H1 (cell line): ENCODE data around the gene P3H4. TPM values are rescaled to one million over a fixed set of nuclear protein-coding genes. Genes with fewer than 3 reads are reported as not detected.

ENCODE experiments used
- BCL11A ChIP-seq, 2 experiments: IDR thresholded peaks; one replicate each; pipeline ENCODE4 v1.6.1; 2011; ENCODE audit warnings: low read depth in 2 of 2, low read length in 2 of 2, mild to moderate bottlenecking in 2 of 2
- MAFK ChIP-seq: IDR thresholded peaks from 2 replicates; pipeline ENCODE4 v1.6.1; 2012; ENCODE audit warnings: low read depth, mild to moderate bottlenecking, improper control_type of control experiment, low read length
- NANOG ChIP-seq: IDR thresholded peaks from 2 replicates; pipeline ENCODE4 v1.6.1; 2011; ENCODE audit warnings: low read length, low read depth, mild to moderate bottlenecking, inconsistent platforms; ENCODE audit not compliant: insufficient read depth, poor library complexity, severe bottlenecking
- POLR2A ChIP-seq, 2 experiments: IDR thresholded peaks; 1 replicate in 1 of 2; 2 replicates in 1 of 2; pipeline ENCODE4 v1.6.1; 2011; ENCODE audit warnings: low read depth in 2 of 2, low read length in 2 of 2, mild to moderate bottlenecking in 2 of 2; ENCODE audit errors: control extremely low read depth in 1 of 2
- POU5F1 ChIP-seq: IDR thresholded peaks from 2 replicates; pipeline ENCODE4 v1.6.1; 2011; ENCODE audit warnings: low read depth, mild to moderate bottlenecking, low read length, moderate library complexity
- SP2 ChIP-seq: IDR thresholded peaks from 2 replicates; pipeline ENCODE4 v1.6.1; 2012; ENCODE audit warnings: mild to moderate bottlenecking, low read length, inconsistent platforms
- TAF1 ChIP-seq: IDR thresholded peaks from 2 replicates; pipeline ENCODE4 v1.6.1; 2011; ENCODE audit warnings: mild to moderate bottlenecking, low read depth, low read length
- ZNF274 ChIP-seq: IDR thresholded peaks from 2 replicates; pipeline ENCODE4 v1.7.0; 2012; ENCODE audit warnings: low read length, borderline replicate concordance; ENCODE audit errors: extremely low read depth
- polyA plus RNA-seq, 7 experiments: library from polyadenylated mRNA; depleted of rRNA in 3 of 7; stranded (reverse) in 5 of 7; unstranded in 2 of 7; fragments of >200 nt in 5 of 7; fragments of 200-250 nt in 2 of 7; gene quantifications; 1 replicate in 5 of 7; 2 replicates in 1 of 7; 4 replicates in 1 of 7; pipeline versions ENCODE4 v1.2.1 to v1.2.3, GENCODE V29; 2011 to 2013; ENCODE audit warnings: missing spikeins in 2 of 7, mixed read lengths in 2 of 7
- total RNA-seq: library from RNA; stranded (reverse); fragmentation: NEBNext Ultra II Directional; extraction: Animal tissue kit (Norgen Biotek cat#: 25700); gene quantifications from 2 replicates; pipeline ENCODE4 v1.2.1, GENCODE V29; 2021
- TF ChIP-seq, protein P1 (sequence below): fragments of 300-600 bp; sonication (generic); IDR thresholded peaks from 2 replicates; pipeline ENCODE4 v1.7.1; 2012; ENCODE audit warnings: low read length, moderate library complexity, mild to moderate bottlenecking, inconsistent platforms; ENCODE audit not compliant: insufficient replicate concordance
- TF ChIP-seq, protein P2 (sequence below): IDR thresholded peaks from 2 replicates; pipeline ENCODE4 v1.6.1; 2011; ENCODE audit warnings: low read depth, mild to moderate bottlenecking, low read length; ENCODE audit not compliant: insufficient read depth

Gene P3H4
- total and polyA plus RNA-seq, 2 of the 8 experiments (the other 6 are each of a cell fraction or from before 2014, with no cell fraction given) = 23.4 to 26.7 TPM

DNA sequence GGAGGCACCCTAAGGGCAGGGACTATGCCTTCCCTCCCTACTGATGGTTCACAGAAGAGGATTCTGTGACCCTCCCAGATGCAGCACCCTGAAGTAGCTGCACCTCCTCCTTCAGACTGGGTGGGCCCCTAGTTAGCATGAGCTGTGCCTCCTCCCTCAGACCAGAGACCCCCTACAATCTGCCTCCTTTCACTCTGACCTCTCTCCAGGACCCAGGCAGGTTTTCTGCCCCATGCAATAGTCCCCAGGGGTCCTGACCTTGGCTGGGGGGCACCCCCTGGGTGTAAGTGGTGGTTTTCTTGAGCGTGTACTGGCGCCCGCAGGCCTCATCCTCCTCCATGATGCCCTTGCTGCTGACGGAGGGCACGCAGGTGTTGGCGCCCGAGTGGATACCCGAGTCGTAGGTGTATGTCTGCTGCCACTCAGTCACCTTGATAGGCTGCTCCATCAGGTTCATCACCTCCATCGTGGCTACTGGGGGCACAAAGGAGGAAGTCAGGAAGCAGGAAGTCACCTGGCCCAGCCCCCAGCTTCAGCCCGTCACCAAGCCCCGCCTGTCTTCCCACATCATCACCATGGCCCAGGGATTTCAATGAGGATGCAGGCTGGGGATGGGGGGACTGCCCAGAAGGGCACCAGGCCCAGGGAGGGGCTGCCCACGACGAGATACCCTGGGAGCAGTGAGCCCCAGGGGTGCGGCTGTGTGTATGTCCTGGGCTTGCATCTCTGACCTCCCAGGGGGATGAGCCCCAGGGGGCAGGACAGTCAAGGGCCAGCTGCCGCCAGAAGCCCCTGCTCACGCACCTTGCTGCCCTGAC lies 40.2 kb downstream of the P3H4 start (continued):
- TF ChIP-seq, protein P1, sequence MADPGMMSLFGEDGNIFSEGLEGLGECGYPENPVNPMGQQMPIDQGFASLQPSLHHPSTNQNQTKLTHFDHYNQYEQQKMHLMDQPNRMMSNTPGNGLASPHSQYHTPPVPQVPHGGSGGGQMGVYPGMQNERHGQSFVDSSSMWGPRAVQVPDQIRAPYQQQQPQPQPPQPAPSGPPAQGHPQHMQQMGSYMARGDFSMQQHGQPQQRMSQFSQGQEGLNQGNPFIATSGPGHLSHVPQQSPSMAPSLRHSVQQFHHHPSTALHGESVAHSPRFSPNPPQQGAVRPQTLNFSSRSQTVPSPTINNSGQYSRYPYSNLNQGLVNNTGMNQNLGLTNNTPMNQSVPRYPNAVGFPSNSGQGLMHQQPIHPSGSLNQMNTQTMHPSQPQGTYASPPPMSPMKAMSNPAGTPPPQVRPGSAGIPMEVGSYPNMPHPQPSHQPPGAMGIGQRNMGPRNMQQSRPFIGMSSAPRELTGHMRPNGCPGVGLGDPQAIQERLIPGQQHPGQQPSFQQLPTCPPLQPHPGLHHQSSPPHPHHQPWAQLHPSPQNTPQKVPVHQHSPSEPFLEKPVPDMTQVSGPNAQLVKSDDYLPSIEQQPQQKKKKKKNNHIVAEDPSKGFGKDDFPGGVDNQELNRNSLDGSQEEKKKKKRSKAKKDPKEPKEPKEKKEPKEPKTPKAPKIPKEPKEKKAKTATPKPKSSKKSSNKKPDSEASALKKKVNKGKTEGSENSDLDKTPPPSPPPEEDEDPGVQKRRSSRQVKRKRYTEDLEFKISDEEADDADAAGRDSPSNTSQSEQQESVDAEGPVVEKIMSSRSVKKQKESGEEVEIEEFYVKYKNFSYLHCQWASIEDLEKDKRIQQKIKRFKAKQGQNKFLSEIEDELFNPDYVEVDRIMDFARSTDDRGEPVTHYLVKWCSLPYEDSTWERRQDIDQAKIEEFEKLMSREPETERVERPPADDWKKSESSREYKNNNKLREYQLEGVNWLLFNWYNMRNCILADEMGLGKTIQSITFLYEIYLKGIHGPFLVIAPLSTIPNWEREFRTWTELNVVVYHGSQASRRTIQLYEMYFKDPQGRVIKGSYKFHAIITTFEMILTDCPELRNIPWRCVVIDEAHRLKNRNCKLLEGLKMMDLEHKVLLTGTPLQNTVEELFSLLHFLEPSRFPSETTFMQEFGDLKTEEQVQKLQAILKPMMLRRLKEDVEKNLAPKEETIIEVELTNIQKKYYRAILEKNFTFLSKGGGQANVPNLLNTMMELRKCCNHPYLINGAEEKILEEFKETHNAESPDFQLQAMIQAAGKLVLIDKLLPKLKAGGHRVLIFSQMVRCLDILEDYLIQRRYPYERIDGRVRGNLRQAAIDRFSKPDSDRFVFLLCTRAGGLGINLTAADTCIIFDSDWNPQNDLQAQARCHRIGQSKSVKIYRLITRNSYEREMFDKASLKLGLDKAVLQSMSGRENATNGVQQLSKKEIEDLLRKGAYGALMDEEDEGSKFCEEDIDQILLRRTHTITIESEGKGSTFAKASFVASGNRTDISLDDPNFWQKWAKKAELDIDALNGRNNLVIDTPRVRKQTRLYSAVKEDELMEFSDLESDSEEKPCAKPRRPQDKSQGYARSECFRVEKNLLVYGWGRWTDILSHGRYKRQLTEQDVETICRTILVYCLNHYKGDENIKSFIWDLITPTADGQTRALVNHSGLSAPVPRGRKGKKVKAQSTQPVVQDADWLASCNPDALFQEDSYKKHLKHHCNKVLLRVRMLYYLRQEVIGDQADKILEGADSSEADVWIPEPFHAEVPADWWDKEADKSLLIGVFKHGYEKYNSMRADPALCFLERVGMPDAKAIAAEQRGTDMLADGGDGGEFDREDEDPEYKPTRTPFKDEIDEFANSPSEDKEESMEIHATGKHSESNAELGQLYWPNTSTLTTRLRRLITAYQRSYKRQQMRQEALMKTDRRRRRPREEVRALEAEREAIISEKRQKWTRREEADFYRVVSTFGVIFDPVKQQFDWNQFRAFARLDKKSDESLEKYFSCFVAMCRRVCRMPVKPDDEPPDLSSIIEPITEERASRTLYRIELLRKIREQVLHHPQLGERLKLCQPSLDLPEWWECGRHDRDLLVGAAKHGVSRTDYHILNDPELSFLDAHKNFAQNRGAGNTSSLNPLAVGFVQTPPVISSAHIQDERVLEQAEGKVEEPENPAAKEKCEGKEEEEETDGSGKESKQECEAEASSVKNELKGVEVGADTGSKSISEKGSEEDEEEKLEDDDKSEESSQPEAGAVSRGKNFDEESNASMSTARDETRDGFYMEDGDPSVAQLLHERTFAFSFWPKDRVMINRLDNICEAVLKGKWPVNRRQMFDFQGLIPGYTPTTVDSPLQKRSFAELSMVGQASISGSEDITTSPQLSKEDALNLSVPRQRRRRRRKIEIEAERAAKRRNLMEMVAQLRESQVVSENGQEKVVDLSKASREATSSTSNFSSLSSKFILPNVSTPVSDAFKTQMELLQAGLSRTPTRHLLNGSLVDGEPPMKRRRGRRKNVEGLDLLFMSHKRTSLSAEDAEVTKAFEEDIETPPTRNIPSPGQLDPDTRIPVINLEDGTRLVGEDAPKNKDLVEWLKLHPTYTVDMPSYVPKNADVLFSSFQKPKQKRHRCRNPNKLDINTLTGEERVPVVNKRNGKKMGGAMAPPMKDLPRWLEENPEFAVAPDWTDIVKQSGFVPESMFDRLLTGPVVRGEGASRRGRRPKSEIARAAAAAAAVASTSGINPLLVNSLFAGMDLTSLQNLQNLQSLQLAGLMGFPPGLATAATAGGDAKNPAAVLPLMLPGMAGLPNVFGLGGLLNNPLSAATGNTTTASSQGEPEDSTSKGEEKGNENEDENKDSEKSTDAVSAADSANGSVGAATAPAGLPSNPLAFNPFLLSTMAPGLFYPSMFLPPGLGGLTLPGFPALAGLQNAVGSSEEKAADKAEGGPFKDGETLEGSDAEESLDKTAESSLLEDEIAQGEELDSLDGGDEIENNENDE = no peak
- no peak for TF ChIP-seq MAFK
- TF ChIP-seq, protein P2, sequence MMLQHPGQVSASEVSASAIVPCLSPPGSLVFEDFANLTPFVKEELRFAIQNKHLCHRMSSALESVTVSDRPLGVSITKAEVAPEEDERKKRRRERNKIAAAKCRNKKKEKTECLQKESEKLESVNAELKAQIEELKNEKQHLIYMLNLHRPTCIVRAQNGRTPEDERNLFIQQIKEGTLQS = no peak
- no peak for TF ChIP-seq ZNF274
- TF ChIP-seq BCL11A (IDR thresholded peaks at IDR 0.05; ENCODE audit: low read depth in 2 of 2, low read length in 2 of 2) = no peak
- no peak for TF ChIP-seq POU5F1
- no peak for TF ChIP-seq SP2
- no peak for TF ChIP-seq TAF1
- no peak for TF ChIP-seq POLR2A (IDR thresholded peaks at IDR 0.05; ENCODE audit: control extremely low read depth in 1 of 2, low read depth in 2 of 2, low read length in 2 of 2)
- TF ChIP-seq NANOG = no peak
